Islet of Langerhans (tissue), 1 donor: ENCODE results near the gene TMEM132C.

Experiments used
- FAIRE-seq: peaks from one replicate; lab custom pipeline; 2011; peaks lifted over from hg19 to GRCh38; lab: Jason Lieb, UNC

The TMEM132C gene

DNA sequence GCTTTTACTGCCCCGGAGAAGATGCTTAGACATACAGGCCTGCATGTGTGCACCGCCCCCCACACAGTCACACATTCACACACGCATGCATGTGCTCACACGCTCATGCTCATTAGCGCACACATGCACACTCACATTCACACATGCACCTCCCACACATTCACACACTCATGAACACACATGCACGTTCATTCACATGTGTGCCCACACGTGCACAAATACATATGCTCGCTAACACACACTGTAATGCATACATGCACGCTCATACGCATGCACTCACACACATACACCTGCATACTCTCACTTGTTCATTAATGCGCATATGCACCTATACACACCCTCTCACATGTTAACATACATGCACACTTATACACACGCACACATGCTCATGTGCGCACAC is 21.9 kb downstream of the TMEM132C start:
- FAIRE-seq = no peak

DNA sequence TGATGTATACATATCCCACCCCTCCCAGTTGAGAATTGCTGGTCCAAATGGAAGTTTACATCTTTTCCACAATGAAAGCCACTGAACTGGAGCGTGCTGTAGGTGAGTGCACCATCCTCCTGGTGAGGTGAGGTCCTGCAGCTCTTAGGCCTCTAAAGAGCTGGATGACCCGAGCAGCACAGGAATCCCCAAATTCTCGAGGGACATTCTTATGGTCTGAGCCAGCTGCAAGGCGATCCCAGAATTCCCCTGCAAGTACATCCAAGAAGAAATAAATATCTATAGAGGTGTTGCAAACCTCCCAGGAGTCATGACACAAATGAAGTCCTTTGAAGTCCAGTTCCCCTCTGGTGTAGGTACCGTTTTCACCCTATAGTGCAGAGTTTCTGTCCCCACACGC is 24.0 kb downstream of the TMEM132C start:
- FAIRE-seq = no peak

DNA sequence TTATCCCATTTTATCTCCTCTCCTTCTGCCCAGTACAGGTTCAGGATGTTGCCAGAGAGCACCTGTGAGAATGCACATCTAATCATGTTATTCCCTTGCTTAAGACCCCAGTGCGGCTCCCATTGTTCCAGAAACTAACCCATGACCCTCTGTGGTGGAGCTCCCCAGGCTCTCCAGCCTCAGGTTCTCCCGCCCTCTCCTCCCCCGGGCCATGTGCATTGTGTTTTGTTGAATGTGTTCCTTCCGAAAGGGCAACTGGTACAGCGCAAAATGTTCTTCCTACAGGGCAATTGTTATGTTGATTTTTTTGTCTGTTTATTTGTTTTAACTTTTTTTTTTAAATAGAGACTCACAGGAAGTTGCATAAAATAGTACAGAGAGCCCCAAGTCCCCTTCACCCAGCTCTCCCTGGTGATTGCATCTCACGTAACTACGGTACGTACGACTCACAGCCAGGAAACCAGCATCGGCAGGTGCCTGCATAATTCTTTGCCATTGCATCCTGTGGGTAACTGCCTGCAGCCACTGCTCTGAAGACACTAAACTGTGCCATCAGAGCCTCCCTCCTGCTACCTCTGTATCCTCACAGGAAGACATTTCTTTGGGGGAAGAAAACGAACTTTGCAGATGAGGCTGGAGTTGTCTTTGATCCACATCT is 31.2 kb downstream of the TMEM132C start:
- FAIRE-seq = no peak

DNA sequence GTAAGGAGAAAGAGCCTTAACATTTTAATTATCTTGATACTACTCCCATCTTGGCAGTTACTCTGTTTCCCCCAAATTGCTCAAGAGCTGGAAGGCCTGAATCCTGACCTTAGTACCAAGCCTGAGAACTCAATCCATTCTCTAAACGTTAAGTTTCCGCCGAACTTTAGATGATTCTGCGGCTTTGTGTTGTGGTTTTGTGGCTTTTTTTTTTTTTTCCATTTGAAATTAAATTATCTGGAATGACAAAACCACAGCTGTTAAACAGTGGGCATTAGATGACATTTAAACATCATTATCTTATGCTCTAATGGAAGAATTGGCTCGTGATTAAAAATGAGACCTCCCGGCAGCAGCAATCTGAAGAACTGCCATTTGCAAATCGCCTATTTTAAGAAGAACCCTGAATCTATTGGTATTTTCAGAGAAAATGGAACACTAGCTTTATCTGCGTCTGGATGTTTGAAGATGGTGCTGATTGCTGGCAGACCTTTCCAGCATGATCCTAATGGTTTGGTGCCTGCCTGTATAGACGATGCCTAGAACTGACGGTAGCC is 38.4 kb downstream of the TMEM132C start:
- FAIRE-seq = no peak

DNA sequence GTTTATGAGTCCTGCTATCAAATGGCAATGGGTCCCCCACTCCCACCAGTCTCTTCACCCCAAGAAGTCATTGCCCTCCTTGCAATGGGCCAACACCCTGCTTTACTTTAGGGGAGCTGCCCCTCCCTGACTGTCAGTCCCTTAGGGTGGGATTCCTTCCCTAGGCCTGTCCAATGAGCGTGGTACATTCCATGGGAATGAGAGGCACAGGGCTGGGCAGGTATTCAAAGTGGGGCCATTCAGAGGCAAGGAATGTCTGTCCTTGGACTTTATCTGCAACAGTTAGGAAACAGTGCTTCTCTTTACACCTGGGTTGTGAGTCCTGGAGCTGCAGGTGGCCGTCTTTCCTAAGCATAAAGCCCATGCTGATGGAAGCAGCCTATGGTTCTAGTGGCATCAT is 40.8 kb downstream of the TMEM132C start:
- FAIRE-seq = no peak

DNA sequence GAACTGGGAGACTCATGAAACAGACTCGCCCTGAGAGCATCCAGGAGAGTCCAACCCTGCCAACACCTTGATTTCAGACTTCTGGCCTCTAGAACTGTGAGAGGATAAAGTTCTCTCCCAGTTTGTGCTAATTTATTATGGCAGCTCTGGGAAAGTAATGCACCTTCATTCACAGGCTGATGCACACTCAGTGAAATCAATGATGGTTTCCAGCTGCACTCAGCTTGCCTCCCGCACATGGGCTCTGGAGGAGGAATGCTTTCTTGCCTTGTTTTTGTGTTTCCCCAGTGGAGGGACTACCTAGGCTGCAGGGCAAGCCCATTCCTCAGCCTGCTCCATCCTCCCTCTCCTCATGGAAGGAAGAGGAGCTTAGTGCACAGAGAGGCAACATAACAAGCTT is 45.7 kb downstream of the TMEM132C start:
- FAIRE-seq = no peak

DNA sequence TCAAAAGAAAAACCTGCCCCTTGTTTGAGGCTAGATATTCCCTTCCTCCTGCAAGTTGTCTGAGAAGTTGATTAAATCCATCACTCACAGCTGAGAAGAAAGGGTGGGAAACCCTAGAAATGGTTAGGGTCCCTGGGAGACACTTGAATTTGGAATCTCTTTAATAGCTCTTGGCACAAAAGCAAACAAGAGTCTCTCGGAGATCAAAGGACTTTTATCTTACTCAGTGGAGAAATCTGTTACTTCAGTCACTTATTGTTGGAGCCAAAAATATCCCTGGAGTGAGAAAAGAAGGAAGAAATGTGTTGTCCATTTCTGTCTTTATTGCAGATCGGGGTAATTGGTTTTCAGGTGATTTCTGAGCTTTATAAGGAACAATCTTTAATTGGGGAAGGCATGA is 47.0 kb downstream of the TMEM132C start:
- FAIRE-seq = no peak

DNA sequence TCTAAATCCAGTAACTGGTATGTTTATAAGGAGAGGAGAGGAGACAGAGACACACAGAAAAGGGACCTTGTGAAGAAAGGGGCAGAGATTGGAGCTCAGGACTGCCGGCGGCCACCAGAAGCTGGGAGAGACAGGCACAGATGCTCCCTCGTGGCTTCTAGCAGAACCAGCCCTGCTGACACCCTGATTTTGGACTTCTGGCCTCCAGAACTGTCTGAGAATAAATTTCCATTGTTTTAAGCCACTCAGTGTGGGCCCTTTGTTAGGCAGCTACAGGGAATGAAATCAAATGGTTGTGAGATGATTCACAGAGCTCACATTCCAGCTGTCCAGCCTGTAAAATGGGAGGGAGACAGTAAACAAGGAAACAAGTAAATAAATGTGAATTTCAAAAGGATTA is 47.6 kb downstream of the TMEM132C start:
- no peak for FAIRE-seq

DNA sequence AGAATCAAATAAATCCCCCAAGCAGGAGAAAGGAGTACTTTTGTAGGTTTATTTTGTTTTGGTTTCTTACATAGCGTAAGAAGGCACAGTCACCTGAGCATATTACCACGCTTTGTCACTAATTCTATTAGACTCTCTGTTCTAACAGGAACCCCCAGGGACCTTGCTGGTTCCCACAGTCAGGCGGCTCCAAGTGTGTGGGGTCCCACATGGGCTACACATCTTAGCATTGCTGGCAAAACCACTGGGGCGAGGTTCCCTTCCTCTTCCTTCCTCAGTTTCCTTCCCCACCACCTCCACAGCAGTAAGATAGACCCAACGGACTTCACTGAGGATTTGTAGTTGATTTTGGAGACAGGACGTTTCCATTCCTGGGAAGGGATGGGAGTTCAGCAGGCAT is 49.1 kb downstream of the TMEM132C start:
- FAIRE-seq = no peak

DNA sequence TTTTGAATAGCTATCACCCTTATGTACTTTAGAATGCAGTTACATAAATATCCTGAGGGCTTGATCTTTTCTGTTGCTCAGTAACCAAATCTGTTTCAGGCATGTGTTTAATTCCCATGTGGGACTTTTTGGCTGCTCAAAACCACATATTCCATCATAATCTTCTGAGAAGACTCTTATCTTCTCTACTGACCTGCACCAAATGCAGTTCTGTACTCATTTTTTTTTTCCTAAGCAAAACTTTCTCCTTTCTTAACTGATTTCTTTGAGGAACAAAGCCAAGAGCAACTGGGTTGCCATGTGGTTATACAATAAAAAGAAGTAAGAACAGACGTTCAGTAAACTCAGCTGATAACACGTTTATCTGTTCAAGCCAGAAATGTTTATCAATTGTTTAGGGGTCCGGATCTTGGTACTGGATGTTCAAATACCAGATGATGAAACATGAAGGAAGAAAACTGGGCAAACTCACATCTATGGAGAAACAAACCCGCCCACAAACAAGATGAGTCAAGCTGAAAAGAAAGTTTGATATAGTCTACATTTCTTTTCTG is 50.1 kb downstream of the TMEM132C start:
- FAIRE-seq = no peak

DNA sequence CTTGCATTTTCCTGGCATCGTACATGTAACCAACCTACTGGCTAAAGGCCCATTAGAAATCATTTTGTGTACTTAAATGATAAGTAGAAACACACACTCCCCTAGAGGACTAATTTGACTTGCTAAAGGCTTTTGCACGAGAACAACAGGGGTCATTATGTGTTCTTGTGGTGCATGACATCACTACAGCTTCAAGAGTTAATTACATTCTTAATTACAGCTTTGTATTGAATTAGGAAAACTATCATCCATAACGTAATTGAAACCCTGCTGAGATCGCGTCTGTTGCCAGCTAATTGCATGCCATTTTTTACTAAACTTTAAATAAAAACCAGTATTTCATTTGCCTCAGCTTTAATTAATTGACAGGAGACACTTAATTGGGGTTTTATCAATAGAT is 51.4 kb downstream of the TMEM132C start:
- no peak for FAIRE-seq

DNA sequence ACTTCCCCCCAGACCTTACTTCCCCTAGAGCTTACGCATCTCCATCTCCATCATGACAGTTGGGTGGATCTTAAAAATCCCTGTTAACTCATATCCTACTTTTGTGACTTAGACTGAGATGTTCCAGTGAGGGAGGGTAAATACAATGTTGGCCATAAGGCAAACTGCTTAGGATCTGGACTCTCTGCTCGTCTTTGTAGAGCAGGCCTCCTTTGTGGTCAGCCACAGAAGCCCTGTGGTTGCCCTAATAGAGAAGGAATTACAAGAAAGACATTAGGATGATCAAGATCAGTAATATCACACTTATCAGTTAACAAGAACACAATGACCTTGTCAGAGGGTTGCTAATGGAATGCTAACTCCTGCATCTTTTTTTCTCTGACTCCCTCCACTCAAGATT is 52.0 kb downstream of the TMEM132C start:
- FAIRE-seq = no peak

DNA sequence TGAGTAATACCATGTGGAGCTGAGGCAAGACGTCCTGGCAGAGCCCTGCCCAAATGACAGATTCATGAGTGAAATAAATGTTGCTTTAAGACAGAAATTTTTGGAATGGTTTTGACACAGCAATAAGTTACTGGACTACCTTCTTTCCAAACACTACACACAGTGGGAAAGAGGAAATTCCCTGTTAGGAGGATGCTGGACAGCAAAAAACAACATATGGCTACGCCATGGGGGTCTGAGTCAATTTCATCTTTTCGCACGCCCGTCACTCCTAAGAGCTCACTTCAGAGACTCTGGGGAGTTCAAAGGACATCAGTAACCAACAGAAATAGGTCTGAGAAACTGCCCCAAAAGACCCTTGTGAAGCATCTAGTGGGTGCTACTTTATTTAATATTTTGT is 55.4 kb downstream of the TMEM132C start:
- FAIRE-seq = no peak

DNA sequence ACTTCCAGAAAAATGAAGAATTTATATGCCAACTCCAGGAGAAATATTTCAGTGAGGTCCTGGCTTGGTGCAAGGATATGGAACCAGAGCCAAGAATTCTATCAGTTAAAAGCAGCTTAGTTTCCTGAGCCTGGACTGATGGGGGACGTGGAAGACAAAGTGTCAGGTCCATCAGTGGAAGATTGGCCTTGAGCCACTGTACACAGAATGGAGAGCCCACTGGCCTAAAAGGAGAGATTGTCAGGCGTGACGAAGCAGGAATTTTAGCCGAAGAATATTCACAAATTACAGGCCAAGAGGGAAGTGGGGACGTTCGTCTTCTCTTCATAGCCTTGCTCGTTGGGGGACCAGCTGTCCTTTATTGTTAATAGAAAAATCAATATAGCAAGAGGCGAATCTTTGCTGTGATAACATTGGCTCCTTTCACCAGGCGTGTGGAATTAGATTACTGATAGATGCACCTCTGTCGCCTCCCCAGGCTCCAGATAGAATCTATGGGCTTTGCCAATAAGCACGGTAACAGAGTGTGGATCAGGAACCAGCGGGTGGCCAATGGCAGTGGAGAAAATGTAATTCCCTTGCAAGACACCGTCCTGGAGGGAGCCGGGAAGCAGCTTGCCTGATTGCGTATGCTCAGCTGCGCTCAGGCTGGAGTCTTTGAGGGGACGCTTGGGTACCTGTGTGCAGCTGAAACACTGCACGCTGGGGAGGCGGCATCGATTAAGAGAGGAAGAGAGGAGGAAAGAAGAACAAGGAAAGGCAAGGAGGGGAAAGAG is 56.4 kb downstream of the TMEM132C start:
- no peak for FAIRE-seq

DNA sequence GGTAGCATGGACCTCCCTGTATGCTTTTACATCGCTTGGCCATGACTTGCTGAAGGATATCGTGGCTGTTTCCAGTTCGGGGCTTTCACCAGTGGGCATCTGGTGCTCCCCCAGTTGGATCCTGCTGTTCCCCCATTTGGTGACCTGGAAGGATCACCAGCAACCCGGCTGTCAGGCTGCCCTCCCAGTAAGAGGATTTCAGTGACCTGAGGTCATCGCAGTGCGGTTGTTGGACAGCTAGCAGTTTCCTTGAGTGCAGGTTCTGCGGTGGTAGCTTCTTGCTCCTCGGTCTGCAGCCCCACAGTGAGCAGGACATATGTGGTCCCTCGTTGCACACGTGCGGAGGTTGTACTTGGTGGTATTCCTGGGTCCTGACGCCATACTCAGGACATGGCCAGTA is 58.7 kb downstream of the TMEM132C start:
- no peak for FAIRE-seq

DNA sequence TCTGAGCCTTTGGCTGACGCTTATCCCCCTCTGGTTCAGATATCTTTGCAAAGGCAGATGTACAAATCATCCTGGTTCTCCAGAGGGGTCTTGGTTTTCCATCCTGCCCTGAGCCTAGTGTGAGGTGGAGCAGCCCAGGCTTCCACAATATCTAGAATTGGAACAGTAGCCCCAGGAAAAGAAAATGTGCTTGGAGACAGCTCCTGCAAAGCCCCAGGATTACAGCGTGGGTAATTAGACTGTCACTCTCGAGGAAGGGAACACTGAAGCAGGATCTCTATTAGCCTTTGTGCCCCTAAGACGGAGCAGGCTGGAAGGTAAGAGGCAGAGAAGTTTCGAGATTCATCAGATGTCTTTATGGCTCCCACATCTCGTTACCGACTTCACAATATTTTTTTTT is 59.4 kb downstream of the TMEM132C start:
- no peak for FAIRE-seq

DNA sequence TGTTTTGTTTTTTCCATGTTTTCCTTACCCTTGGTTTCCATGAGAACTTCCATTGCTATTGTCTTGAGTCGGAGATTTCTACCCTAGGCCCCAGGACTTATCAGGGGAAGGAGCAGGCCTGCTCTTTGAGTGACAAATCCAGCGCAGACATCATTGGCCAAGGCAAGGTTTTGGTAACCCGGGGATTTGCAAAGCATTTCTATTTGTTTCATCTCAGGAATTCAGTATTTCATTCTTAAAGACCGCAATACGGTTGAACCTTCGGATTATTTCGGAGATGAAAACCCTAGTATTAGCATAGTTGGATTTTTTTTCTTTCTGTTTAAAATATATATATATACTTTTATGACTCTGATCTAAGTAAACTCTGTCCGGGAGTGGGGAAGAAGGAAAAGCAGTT is 62.0 kb downstream of the TMEM132C start:
- FAIRE-seq = no peak

DNA sequence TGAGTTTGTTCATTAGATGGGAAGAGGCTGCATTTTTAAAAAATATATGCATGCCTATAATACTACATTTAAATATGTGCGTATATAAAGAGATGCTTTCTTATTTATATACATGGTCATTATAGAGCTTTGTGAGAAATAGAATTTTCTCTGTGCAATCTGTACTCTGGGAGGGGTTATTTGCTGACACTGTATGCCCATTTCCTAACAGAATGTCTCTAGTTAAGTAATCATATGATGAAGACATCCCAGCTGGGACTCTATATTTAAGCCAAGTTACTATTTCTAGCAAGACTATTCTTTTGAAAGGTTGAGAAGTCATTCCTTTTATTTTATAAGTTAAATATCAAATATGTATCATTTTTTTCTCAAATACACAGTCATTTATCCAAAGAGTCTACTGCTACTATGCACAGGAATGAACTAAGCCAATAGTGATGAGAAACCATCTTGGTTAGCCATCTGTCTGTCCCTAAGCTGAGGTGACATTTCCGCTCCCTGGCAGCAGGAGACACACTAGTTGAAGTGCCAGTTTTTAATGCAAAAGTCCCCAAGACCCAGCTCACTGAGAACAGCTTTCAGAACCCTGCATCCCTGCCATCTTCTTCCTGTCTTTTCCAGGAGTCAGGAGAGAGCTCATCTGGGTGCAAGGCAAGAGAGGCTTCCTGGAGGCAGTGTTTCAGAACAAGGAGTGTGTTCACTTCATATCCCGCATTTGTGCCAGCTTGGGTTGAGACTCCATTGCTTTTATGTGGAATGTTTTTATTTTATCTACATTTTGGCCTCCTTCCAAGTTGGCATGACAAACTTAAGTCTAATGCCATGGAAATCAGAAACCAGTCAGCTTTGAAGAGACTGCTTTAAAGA is 69.5 kb downstream of the TMEM132C start:
- FAIRE-seq = no peak

DNA sequence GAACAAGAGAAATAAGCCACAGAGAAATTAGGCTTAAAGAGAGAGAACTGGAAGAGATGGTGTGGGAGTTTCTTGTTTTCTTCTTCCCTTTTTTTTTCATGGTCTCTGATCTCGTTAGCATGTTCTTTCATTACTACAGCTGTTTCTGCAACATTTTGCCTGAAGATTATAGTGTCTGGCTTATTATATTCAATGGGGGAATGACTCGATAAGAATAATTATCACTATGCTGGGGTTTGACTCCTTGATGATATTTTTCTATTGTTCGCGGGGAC is 70.0 kb downstream of the TMEM132C start:
- no peak for FAIRE-seq

DNA sequence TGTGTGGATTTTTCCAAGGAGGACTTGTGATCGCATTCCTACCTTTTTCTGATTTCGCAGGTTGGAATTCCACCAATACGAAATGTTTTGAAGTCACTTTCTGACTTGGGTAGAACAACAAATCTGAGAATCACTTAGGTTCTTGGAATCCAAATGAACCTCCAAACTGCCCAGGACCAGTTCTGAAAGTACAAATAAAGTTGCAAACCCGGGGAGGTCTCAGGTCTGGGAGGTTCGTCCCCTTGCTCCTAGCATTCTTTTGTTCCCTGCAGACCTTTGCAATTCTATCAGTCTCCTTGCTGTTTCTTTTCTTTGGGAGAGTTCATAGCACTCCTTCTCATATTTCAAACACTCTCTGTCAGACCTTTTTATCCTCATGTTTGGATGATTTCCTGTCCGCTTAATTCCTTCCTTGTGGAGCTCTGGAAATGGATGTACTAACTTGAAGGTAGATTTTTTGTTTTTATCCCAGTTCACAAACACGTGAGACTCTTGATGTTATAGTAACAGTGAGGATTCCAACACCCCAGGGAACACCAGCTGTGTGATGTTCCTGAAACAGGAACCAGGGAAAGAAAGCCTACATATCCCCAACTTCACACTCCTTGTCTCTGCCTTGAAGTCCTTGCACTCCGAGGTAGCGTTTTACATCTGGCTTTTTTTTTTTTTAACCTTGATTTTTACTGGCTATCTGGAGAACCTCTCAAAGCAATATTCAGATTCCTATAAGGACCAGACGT is 70.6 kb downstream of the TMEM132C start:
- no peak for FAIRE-seq

DNA sequence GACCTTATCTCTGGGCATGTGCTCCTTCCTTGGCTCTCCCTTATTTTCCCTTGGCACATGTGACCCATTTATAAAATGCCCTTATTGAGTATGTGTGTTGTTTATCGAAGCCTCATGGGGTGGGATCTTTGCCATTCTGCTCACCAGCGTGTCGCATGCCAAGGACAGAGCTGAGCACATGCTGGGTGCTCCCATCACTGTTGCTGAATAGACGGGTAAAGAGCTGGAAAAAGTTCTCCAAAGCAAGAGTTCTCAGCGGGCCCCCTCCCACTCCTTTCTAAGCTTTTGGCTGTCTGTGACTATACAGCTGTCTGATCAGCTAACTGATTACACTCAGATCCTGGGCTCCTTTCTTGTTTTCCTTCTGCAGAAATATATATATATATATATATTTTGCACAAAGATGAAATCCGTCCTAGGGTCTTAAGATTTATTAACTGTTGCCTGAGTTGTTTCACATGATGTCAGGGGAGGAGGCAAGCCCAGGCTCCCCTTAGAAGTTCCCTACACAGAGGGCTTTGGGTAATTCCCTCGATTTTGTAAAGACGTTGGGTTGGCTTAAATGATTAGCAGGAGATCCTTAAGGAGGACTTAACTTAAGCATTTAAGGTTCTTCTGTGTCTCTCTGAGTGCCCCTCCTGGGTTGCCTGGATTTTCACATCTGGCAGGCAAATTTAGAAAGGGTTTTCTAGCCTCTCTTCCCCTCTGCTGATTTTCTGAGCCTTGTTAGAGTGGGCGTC is 71.6 kb downstream of the TMEM132C start:
- no peak for FAIRE-seq
